GM19438 (cell line): ENCODE results near the gene SIRT3.
"Not testable (repeated sequence)": the region's sequence is repeated elsewhere in the genome, so short reads cannot be mapped to it uniquely, and the experiment has no call there.

Experiments used
- ATAC-seq: cut with Tn5 transposase; IDR thresholded peaks from one replicate; pipeline ENCODE4 v1.9.1; 2021; ENCODE audit warnings: low read depth; ENCODE audit not compliant: unreplicated experiment

Gene SIRT3

DNA sequence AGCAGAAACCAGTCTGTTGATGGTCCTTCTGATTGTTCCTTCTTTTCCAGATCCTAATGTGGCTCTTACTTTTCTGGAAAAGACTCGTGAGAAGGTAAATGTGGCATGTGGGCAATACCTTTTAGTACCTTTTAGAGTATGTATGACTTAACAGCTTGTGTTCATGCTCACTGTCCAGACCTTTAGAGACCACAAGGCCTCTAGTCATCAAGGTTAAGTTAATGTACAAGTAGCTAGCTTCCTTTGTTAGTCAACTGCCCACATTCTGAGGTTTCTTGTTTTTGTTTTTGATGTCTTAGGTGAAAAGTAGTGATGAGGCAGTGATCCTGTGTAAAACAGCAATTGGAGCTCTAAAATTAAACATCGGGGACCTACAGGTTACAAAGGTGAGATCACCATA is 8.2 kb upstream of the SIRT3 start:
- no peak for ATAC-seq

GRCh38 chr11:241634-242033 is 5.5 kb upstream of the SIRT3 start:
- ATAC-seq, result no peak

DNA sequence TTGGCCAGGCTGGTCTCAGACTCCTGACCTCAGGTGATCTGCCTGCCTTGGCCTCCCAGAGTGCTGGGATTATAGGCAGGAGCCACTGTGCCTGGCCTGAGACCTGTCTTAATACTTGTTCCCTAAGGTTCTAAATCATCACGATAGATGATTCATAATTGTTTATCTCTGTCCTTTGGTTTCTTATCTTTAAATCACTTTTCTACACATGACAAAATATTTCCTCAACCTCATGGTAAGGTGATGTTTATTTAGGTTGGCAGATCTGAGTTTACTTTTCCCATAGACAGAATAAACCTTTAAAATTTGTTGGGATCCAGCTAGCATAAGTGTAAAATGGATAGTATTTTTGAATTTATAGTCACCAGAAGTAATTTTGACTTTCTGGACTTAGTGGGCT is 4.2 kb upstream of the SIRT3 start:
- no peak for ATAC-seq

- not testable (repeated sequence) for ATAC-seq
These were observed 2.2 kb upstream of the SIRT3 start for GRCh38 chr11:238346-238745.

DNA sequence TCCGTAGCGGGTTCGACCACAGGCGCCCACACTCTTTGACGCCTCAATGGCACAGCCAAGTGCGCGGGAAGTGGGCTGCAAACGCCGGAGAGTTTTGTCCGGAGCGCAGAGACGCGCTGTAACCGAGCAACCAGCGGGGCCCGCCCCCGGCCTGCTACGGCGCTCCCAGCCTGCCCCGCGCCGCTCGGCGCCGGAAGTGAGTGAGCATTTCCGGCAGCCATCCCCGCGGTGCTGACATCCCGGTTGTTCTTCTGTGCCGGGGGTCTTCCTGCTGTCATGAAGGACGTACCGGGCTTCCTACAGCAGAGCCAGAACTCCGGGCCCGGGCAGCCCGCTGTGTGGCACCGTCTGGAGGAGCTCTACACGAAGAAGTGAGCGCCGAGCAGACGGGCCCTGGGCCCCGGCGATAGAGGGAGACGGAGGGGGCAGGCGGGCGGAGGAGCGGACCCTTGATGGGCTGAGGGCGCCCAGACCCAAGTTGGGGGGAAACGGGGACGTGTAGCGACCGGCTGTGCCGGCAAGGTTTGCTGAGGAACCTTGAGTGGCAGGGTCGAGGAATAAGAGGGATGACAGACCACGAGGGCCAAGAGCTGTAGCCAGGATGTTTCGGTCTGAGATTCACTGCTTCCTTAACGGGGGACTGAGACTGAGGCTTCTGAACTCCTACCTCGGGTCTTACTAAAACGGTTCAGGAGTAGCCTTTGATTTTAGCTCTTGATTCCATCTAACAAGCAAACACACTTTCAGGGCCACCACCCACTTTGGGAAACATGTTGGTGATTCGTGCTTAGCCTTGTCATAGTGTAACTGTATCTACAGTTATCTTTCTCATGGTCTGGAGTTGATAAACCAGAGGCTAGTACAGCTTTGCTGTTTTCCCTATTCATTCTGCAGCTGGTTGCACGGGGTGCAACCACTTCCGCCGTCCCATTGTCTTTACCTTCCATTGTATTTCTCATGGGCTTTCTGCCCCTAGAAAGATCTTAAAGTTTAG is 929 bp upstream of the SIRT3 start, which contains the start of gene PSMD13:
PSMD13 (plus strand) TSS at position 203 of the 994 bp plus-strand sequence; CDS start at position 277, 74 bp downstream.
- peak; percentile 82 for ATAC-seq

GRCh38 chr11:235609-235996 is 539 bp downstream of the SIRT3 start:
- ATAC-seq, result peak; percentile 15

DNA sequence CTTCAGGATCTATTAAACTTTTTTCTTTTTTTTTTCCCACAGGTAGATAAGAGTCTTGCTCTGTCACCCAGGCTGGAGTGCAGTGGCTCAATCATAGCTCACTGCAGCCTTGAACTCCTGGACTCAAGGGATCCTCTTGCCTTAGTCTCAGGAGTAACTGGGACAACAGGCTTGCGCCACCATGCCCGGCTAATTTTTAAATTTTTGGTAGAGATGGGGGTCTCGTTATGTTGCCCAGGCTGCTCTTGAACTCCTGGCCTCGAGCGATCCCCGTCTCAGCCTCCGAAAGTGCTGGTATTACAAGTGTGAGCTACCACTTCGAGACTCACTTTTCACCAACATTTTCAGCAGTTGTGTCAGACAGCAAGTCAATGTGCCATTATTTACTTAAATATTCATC is 962 bp downstream of the SIRT3 start:
- no peak for ATAC-seq

DNA sequence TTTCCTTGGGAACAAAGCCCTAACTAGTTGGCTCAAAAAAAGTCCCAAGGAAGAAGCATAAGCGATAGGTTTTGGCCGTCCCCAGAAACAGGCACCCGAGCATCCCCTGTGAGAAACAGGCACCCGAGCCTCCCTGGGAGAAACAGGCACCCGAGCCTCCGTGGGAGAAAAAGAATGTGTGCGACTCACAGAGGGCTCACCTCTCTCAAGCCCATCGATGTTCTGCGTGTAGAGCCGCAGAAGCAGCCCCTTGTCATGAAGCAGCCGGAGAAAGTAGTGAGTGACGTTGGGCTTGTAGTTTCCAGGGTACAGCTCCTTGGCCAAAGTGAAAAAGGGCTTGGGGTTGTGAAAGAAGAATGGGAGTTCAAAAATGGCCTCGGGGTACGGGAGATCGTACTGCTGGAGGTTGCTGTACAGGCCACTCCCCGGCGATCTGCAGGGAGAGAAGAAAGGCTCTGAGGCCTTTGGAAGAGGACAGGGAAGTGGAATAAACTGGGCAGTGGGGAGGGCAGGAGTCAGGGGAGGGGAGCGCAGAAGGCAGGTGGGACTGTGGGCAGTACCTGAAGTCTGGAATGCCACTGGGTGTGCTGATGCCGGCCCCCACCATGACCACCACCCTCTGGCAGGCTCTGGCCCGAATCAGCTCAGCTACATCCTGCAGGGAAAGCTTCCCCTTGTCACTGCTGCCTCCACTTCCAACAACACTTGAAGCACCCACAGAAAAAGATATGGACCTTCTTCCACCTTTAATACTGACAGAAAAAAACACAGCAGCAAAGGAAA is 3.2 kb downstream of the SIRT3 start:
- ATAC-seq, result no peak

- ATAC-seq, result no peak
These were observed 5.7 kb downstream of the SIRT3 start for GRCh38 chr11:230431-230830.

GRCh38 chr11:227824-228379 is 8.2 kb downstream of the SIRT3 start:
- ATAC-seq, result no peak

GRCh38 chr11:225734-226453 is 10.2 kb downstream of the SIRT3 start:
- peak; percentile 56 for ATAC-seq

DNA sequence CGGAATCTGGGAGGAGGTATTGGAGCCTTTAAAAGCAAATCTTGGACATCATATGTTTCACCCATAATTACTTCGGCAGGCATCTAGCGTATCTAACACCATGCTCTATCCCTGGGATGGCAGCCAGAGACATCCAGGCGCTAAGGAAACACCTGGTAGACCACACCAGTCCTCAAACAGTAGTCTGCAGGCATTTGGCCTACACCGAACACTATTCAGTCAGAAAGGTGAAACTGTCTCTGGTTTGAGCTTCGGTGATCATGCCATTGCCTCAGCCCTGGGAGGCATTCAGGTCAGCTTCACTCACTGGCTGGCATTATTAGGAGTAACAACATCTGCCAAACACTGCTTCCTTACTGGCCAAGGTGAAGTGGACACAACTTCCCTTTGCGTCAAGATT is 11.7 kb downstream of the SIRT3 start:
- ATAC-seq, result no peak

- no peak for ATAC-seq
These were observed 12.3 kb downstream of the SIRT3 start for GRCh38 chr11:223884-224283.

DNA sequence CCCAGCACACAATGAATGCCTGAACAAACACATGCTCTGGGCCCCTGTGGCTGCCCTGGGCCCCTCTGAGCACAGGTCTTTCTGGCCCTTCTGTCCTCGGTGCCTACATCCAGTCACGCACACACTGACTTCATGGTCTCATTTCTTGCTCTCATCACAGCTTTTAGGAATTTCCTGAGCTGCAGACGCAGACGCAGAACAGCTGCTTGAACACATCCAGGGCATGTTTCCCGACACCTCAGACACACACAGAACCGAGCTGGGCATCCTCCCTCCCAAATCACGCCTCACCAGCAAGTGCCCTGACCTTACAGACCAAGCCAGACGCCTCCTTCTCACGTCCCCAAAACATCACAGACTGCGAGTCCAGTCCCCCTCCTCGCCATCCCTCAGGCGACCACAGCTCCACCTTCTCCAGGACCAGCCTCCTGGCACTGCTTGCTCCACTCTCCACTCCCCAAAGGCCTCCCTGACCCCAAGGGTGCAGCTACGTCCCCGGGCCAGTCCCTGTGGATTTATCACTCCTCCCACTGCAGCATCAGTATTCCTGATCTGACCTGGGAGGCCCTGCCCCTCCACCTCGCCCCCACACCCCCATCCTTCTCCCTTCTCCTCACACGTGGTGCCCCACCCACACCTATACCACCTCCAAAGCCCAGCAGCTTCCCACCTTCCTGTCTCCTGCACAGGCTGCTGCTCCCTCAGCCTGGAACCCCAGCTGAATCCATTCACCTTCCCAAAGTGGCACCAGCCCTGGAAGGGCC is 12.9 kb downstream of the SIRT3 start:
- ATAC-seq, result no peak

GRCh38 chr11:221998-222789 is 13.9 kb downstream of the SIRT3 start:
- no peak for ATAC-seq

DNA sequence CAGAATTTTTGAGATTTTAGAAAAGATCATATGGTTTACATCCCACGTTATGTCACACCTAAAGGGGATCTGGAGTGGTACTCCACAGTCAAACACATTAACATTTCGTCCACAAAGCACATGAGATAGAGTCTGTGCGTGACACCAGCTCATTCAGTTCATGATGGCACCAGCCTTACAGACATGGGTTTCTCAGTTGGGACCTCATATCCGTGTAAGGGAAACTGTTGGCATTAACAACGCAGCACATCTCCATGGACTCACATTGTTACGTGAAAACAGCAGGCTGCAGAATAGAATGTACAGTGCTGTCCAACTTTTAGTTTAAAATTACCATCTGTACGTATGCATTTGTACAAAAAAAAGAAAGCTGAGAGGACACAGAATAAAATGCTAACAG is 14.6 kb downstream of the SIRT3 start:
- ATAC-seq, result no peak

GRCh38 chr11:220641-221215 is 15.4 kb downstream of the SIRT3 start:
- ATAC-seq, result not testable (repeated sequence)

DNA sequence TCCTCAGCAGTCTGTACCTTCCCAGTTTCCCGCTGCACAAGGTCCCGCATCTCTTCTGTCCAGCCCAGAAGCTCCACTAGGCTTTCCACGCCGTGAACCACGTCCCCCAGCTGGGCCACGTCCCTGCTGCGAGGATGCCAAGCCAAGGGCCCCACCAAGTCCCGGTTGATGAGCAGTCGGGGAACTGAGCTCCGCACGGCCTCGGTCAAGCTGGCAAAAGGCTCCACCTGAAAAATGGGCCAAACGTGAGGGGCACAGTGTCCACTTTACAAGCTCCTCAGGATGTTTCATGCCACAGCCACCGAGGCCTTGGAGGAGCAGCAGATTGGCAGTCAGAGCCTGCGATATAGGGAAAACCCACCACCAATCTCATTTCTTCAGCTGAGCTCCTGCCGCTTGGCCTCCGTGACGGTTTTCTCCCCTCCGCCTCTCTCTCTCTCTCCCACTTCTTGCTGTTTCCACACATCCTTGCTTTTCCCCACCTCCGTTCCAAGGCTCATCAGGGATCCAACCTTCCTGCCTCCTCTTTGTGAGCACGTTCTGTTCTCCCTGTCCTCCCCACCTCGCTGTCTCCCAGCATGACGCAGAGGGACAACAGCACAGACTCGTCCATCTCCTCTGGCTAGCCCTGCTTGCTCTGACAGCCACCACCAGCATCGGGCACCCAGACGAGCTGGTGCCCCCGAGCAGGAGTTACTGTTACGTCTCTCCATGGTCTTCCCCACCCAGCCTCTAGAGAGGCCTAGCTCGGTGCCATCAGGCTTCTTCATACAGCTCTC is 17.1 kb downstream of the SIRT3 start:
- no peak for ATAC-seq
